Chondrocyte (in vitro differentiated cells): ENCODE results near the gene C1R. TPM values are rescaled to one million over a fixed set of nuclear protein-coding genes. Genes with fewer than 3 reads are reported as not detected.
A peak's percentile ranks its signal among the peaks of the same experiment; 100 is the strongest.

Source experiments
- DNase-seq: peaks from one replicate; pipeline ENCODE4 v3.0.0; 2021; ENCODE audit warnings: mixed read lengths, low spot score
- H3K27ac Mint-ChIP-seq: one replicate; pipeline ENCODE4 v1.8.0; 2021; ENCODE audit warnings: mild to moderate bottlenecking, moderate library complexity, mixed read lengths; ENCODE audit not compliant: unreplicated experiment
- H3K27me3 Mint-ChIP-seq: 2 replicates; pipeline ENCODE4 v1.8.0; 2021; ENCODE audit warnings: low read depth, mixed read lengths
- H3K36me3 Mint-ChIP-seq: 2 replicates; pipeline ENCODE4 v1.8.0; 2021; ENCODE audit warnings: low read depth, mixed read lengths
- H3K4me1 Mint-ChIP-seq: 2 replicates; pipeline ENCODE4 v1.8.0; 2021; ENCODE audit warnings: low read depth, mild to moderate bottlenecking, mixed read lengths
- H3K4me3 Mint-ChIP-seq: one replicate; pipeline ENCODE4 v1.8.0; 2021; ENCODE audit warnings: mild to moderate bottlenecking, moderate library complexity, mixed read lengths; ENCODE audit not compliant: unreplicated experiment
- H3K9me3 Mint-ChIP-seq: 2 replicates; pipeline ENCODE4 v1.8.0; 2021; ENCODE audit warnings: low read depth, mixed read lengths
- CTCF ChIP-seq: fragments of 200-600 bp; sonication (generic); IDR thresholded peaks from 2 replicates; pipeline ENCODE4 v1.5.0; 2021; ENCODE audit warnings: antibody characterized with exemption, mild to moderate bottlenecking, moderate library complexity
- total RNA-seq: library from RNA; stranded (reverse); gene quantifications from 3 replicates; pipeline ENCODE4 v1.2.1, GENCODE V29; 2021

Gene C1R
- total RNA-seq, 1 donor from 2014 or later = 21.9 TPM

DNA sequence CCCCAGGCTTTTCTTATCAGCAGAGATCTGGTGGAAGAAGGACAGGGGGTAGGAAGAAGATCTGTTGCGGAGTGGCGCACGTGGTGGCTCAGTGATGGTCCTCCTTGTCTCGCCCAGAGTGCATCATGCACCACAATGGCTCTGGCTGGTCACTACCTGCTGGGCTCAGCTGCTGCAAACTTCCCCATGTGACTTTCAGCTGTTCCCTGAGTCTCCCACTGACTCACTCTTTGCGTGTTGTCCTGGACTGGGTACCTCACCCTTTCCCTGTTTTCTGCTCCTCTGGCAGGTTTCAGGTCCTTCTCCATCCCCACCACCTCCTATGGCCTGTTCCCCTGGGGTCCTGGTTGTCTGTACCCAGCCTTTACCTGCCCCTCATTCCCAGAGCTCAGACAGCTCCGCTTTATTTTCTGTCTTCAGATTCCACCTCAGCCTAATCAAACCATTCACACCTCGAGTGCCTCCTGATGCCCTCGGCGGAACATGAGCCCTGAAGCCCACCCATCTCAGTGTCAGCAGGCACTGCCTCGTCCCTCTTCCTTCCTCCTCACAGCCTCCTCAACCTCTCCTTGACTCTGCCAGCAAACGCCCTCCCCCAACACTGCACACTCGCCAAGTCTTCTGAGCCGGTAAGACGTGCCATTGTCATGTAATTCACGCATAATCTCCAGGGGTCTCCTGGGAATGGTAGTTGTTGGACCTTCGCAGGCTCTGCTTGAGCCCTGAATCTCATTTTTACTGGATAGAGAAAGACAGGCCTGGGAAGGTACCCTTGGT, 1.8 kb downstream of the C1R start:
- no peak overlapping the region for H3K4me3 Mint-ChIP-seq

DNA sequence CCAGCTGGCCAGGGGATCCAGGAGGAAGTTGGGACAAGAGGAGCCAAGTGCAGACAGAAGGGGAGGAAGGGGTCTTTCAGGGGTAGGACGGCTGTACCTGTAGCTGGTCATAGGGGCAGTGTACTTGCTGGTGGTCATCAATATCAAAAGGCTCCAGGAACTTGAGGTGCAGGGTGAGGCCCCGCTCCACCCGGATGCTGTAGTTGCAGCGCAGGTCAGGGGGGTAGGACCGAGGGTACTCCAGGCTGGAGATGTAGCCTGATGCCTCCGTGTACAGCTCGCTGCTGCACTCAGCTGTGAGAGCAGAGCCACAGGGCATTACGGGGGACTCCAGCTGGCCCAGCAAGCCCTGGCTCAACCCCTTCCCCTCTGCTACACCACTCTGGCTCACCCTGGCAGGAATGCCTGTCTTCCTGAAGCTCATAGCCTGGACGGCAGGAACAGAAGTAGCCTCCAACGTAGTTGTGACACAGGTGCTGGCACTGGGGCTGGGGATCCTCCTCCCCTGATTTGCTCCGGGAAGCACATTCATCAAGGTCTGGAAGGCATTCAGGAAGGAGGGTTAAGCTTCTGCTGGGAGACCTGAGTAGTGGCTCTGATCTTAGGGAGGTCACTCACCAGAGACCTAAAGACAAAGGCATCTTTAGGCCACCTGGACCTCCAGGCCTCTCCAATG, 2.9 kb downstream of the C1R start:
- Mint-ChIP-seq H3K27me3 (peaks cover 2% of the 10 kb centered on the region), H3K9me3 (no peaks in the 10 kb centered on the region), H3K36me3 (peaks cover 3% of the 10 kb centered on the region), H3K4me1 (peaks cover 13% of the 10 kb centered on the region), H3K27ac (no peak overlapping the region), H3K4me3 (no peak overlapping the region)
- no peak for DNase-seq
- no peak for TF ChIP-seq CTCF

More for the DNA sequence above, 1.8 kb downstream of the C1R start:
- no peak for TF ChIP-seq CTCF
- H3K4me1 Mint-ChIP-seq = peaks cover 13% of the 10 kb centered on the region
- DNase-seq = no peak
- peaks cover 2% of the 10 kb centered on the region for H3K27me3 Mint-ChIP-seq
- H3K27ac Mint-ChIP-seq = no peak overlapping the region
- peaks cover 3% of the 10 kb centered on the region for H3K36me3 Mint-ChIP-seq
- H3K9me3 Mint-ChIP-seq = no peaks in the 10 kb centered on the region

- no peak for TF ChIP-seq CTCF
- Mint-ChIP-seq H3K27me3 (no peaks in the 10 kb centered on the region), H3K4me1 (peaks cover 11% of the 10 kb centered on the region), H3K4me3 (no peak overlapping the region), H3K36me3 (peaks cover 5% of the 10 kb centered on the region), H3K9me3 (peaks cover 3% of the 10 kb centered on the region), H3K27ac (no peak overlapping the region)
- DNase-seq = no peak
Observed at GRCh38 chr12:7083125-7083524, 9.1 kb downstream of the C1R start.

DNA sequence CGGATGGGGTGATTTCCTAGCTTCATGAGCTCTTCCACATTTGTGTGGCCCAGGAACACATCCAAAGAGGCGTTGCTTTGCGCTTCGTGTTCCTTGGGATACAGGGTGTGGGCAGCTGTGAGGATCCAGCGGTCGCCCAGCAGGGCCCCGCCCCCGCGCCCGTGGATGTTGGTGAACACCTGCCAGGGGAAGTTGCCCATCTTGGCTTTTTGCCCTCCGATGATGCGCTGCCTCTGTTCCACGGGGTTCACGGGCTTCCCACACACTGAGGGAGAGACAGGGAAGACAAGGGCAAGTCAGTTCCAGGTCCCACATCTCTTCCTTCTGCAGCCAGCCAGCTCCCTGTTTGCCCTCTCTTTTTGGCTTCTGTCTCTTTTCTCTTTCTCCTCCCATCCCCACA, 11.2 kb downstream of the C1R start:
- peaks cover 11% of the 10 kb centered on the region for H3K4me1 Mint-ChIP-seq
- no peak for TF ChIP-seq CTCF
- DNase-seq = no peak
- no peak overlapping the region for H3K4me3 Mint-ChIP-seq
- no peak overlapping the region for H3K27ac Mint-ChIP-seq
- H3K9me3 Mint-ChIP-seq = peaks cover 3% of the 10 kb centered on the region
- H3K27me3 Mint-ChIP-seq = no peaks in the 10 kb centered on the region
- peaks cover 5% of the 10 kb centered on the region for H3K36me3 Mint-ChIP-seq

- DNase-seq = no peak
- Mint-ChIP-seq H3K4me1 (peaks cover 11% of the 10 kb centered on the region), H3K36me3 (peaks cover 5% of the 10 kb centered on the region), H3K27me3 (no peaks in the 10 kb centered on the region), H3K9me3 (peaks cover 3% of the 10 kb centered on the region), H3K4me3 (no peak overlapping the region), H3K27ac (peak overlapping the region; percentile 90)
- no peak for TF ChIP-seq CTCF
Observed at GRCh38 chr12:7079826-7080125, 12.5 kb downstream of the C1R start.
